Heart right ventricle (tissue), 16 donors: ENCODE data around the gene FAM131C. TPM values are rescaled to one million over a fixed set of nuclear protein-coding genes. Genes with fewer than 3 reads are reported as not detected.

Experiments
- ATAC-seq, 8 donors: fragments of 200-7000 bp; cut with Tn5 transposase; one replicate each; pipeline ENCODE4 v1.9.1; 2020; ENCODE audit warnings: mild to moderate bottlenecking in 8 of 8, moderate library complexity in 8 of 8, moderate number of reproducible peaks in 1 of 8
- DNase-seq, 2 donors: peaks; one replicate each; pipeline ENCODE4 v3.0.0-alpha.2; 2020
- H3K27ac ChIP-seq, 10 donors: fragments of 200-600 bp; sonication (generic) in 2 of 10; one replicate each; pipeline versions ENCODE4 v1.5.0 to v1.8.0; 2020 to 2022; ENCODE audit warnings: mild to moderate bottlenecking in 3 of 10
- H3K27me3 ChIP-seq, 7 donors: fragments of 200-600 bp; one replicate each; pipeline ENCODE4 v1.8.0; 2021 to 2022; ENCODE audit warnings: mild to moderate bottlenecking in 2 of 7
- H3K36me3 ChIP-seq, 9 donors: fragments of 200-600 bp; sonication (generic) in 1 of 9; one replicate each; pipeline versions ENCODE4 v1.5.0 to v1.8.0; 2020 to 2022; ENCODE audit warnings: mild to moderate bottlenecking in 2 of 9
- H3K4me1 ChIP-seq, 9 donors: fragments of 200-600 bp; sonication (generic) in 1 of 9; one replicate each; pipeline versions ENCODE4 v1.5.0 to v1.8.0; 2020 to 2022; ENCODE audit warnings: mild to moderate bottlenecking in 4 of 9
- H3K4me3 ChIP-seq, 10 donors: fragments of 200-600 bp; sonication (generic) in 2 of 10; one replicate each; pipeline versions ENCODE4 v1.5.0 to v1.8.0; 2020 to 2022; ENCODE audit warnings: mild to moderate bottlenecking in 7 of 10, moderate library complexity in 2 of 10
- H3K9me3 ChIP-seq, 11 donors: fragments of 200-600 bp in 10 of 11; sonication (generic) in 2 of 11; one replicate each; pipeline versions ENCODE4 v1.5.0 to v1.8.0; 2013 to 2022; ENCODE audit warnings: mild to moderate bottlenecking in 2 of 11, control low read depth in 1 of 11, moderate library complexity in 1 of 11
- CTCF ChIP-seq, 9 donors: fragments of 200-600 bp; sonication (generic) in 2 of 9; IDR thresholded peaks; one replicate each; pipeline versions ENCODE4 v1.5.0 to v1.8.0; 2021 to 2022; ENCODE audit warnings: antibody characterized with exemption in 9 of 9, mild to moderate bottlenecking in 5 of 9, moderate library complexity in 1 of 9
- WGBS, 2 donors: extraction: QIAGEN DNeasy Blood & Tissue Kit; methylation state at CpG; one replicate each; pipeline ENCODE4 v1.1.7; 2013; ENCODE audit warnings: inconsistent platforms in 1 of 2; 5-methylcytosine and 5-hydroxymethylcytosine counted together
- intact Hi-C, 10 donors: fragments of 100-400 bp; cut with DNase I; formaldehyde crosslinking; loops; one replicate each; pipeline versions ENCODE4 v1.11.1 to v1.14.2; 2022
- polyA plus RNA-seq, 2 donors: library from polyadenylated mRNA; stranded (reverse); fragments of 200-250 nt; gene quantifications; one replicate each; pipeline ENCODE4 v1.2.3, GENCODE V29; 2013
- total RNA-seq, 10 donors: library from RNA; stranded (reverse); fragmentation: NEBNext Ultra II Directional in 3 of 10; extraction: Animal tissue kit (Norgen Biotek cat#: 25700) in 3 of 10; gene quantifications; one replicate each; pipeline versions ENCODE4 v1.2.1 to v1.2.4, GENCODE V29; 2021 to 2023
- donor health status: Arrhythmogenic right ventricular cardiomyopathy.
- donor health status: ischemic (EF 13 %, LVEDD 7.1; RV severe dilation, severe dysfunction).
- donor health status: healthy with polysubstance abuse.
- donor health status: DM: no; HTN: yes; CAD: no.
- donor health status: DM: no; HTN: no; CAD: no.
- donor health status: ischemic (EF 25% LVEDD 6.9; RV normal size, moderate dysfunction).
- donor health status: ischemic (EF 25% LVEDD 5.7; RV mildly dilated, moderate dysfunction).
- donor health status: healthy.
- donor health status: DM: yes; HTN: yes; CAD: no.
- donor health status: Ischemic cardiomyopathy.
- donor health status: ischemic (EF 35%, LVEDD 5.7; RV mildly dilated, moderate dysfunction).
- donor health status: nonischemic (EF 11% LVEDD 7.7; RV severe dilation, severe dysfunction).
- donor health status: DM: yes; HTN: yes; CAD: no.
- donor health status: PGD.
- donor health status: ischemic (EF 29% LVEDD 5.4; RV normal size, mild dysfunction).
- donor health status: nonischemic (EF 23%, LVEDD 6.1; RV moderate dilation, normal function).

The FAM131C gene
- total and polyA plus RNA-seq, 12 donors: 0.72 to 11.8 (median 2.4) TPM

GRCh38 chr1:16116002-16116401 is 42.6 kb upstream of the FAM131C start:
- no peak overlapping the region for H3K27ac ChIP-seq
- no peak for TF ChIP-seq CTCF (IDR thresholded peaks at IDR 0.05)
- H3K27me3 ChIP-seq: no peaks in the 10 kb centered on the region
- H3K4me1 ChIP-seq: peaks cover 0 to 24% (median 13%) of the 10 kb centered on the region in 9 donors
- DNase-seq (no peak), ATAC-seq (no peak)
- no peak overlapping the region for H3K4me3 ChIP-seq
- no peaks in the 10 kb centered on the region for H3K36me3 ChIP-seq
- intact Hi-C loops: no loop called here
- no peaks in the 10 kb centered on the region for H3K9me3 ChIP-seq
- WGBS, 2 donors: 84 to 85% methylated on average over 16 of the region's 16 CpGs

DNA sequence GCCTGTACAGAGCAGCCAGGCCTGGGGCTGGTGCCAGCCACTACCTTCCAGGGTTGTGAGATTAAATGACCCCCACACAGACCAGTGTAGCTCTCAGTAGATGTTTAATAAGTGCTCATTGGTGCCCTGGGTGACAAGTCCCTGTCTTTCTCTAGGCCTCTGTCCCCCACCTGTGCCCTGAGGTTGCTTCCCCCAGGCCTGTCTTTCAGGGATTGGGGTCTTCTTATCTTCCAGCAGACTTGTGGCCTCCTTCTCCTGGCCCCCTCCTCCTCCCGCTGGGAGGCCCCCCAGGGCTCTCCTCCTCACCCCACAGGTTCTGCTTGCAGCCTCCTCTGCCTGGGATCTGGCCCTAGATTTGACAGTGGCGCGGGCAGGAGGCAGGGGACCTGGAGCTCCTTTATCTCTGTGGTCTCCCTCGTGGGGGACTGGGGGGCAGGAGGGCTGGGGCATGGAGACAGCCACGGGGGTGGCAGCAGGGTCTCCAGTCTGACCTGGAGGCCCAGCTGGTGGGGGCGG is 42.1 kb upstream of the FAM131C start:
- Histone ChIP-seq H3K36me3 (no peaks in the 10 kb centered on the region), H3K9me3 (no peaks in the 10 kb centered on the region), H3K4me1 (peaks cover 0 to 26% (median 13%) of the 10 kb centered on the region in 9 donors), H3K4me3 (no peak overlapping the region), H3K27ac (no peak overlapping the region), H3K27me3 (no peaks in the 10 kb centered on the region)
- intact Hi-C loops: no loop called here
- DNase-seq: no peak
- TF ChIP-seq CTCF (IDR thresholded peaks at IDR 0.05): no peak
- 74 to 77% methylated on average over 6 of the region's 6 CpGs for WGBS, 2 donors
- ATAC-seq: no peak

- no peak for TF ChIP-seq CTCF (IDR thresholded peaks at IDR 0.05)
- no peaks in the 10 kb centered on the region for H3K36me3 ChIP-seq
- H3K4me3 ChIP-seq: no peak overlapping the region
- no peaks in the 10 kb centered on the region for H3K27me3 ChIP-seq
- ATAC-seq (no peak), DNase-seq (no peak)
- 83 to 89% methylated on average over 23 of the region's 23 CpGs for WGBS, 2 donors
- no peak overlapping the region for H3K27ac ChIP-seq
- intact Hi-C loops: no loop called here
- peaks cover 0 to 26% (median 13%) of the 10 kb centered on the region in 9 donors for H3K4me1 ChIP-seq
- H3K9me3 ChIP-seq: no peaks in the 10 kb centered on the region
Measured at GRCh38 chr1:16114527-16115467, 41.3 kb upstream of the FAM131C start.

GRCh38 chr1:16112596-16113555 is 39.4 kb upstream of the FAM131C start:
- H3K36me3 ChIP-seq: no peaks in the 10 kb centered on the region
- no peak for TF ChIP-seq CTCF (IDR thresholded peaks at IDR 0.05)
- peaks cover 0 to 10% (median 0%) of the 10 kb centered on the region in 11 donors for H3K9me3 ChIP-seq
- H3K4me1 ChIP-seq: peaks cover 0 to 26% (median 13%) of the 10 kb centered on the region in 9 donors
- H3K4me3 ChIP-seq: no peak overlapping the region
- no peak overlapping the region for H3K27ac ChIP-seq
- ATAC-seq (peak in 4 of 8 donors; percentile 8 to 34 (median 24)), DNase-seq (no peak)
- intact Hi-C loops: no loop called here
- H3K27me3 ChIP-seq: no peaks in the 10 kb centered on the region
- WGBS, 2 donors: 64 to 68% methylated on average over 14 of the region's 14 CpGs
